Measurements from ENCODE around the gene KRT73.

KRT73 gene

DNA sequence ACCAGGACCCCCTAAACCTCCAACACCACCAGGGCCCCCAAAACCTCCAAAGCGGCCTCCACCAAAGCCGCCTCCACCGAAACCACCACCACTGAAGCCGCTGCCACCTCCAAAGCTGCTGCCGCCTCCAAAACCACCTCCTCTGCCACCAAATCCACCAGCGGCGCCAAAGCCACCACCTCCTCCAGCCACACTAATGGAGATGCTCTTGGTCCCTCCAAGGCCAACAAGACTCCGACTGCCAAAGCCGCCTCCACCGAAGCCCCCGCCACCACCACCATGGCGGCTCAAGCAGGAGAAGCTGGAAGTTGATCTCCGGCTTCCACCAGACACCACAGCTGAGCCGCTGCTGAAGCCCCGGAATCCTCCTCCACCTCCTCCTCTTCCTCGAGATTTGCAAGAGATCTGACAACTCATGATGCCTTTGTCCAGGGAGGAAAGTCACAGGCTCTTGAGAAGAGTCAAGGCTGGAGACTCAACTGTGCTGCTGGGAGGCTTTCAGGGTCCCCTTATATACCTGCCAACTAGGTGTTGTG, 33.4 kb upstream of the KRT73 start, which contains the start of gene KRT2:
KRT2 (minus strand) TSS at position 486 of the 536 bp plus-strand sequence; CDS start at position 417, 69 bp downstream.
- Mint-ChIP-seq H3K4me1 (peaks cover 32% of the 10 kb centered on the region), H3K36me3 (no peaks in the 10 kb centered on the region), H3K27ac (no peak within 1 kb of the TSS), H3K9me3 (no peaks in the 10 kb centered on the region), H3K4me3 (no peak within 1 kb of the TSS)
- no peak for ATAC-seq
- no peak for DNase-seq (ENCODE audit: low spot score in 2 of 2)

DNA sequence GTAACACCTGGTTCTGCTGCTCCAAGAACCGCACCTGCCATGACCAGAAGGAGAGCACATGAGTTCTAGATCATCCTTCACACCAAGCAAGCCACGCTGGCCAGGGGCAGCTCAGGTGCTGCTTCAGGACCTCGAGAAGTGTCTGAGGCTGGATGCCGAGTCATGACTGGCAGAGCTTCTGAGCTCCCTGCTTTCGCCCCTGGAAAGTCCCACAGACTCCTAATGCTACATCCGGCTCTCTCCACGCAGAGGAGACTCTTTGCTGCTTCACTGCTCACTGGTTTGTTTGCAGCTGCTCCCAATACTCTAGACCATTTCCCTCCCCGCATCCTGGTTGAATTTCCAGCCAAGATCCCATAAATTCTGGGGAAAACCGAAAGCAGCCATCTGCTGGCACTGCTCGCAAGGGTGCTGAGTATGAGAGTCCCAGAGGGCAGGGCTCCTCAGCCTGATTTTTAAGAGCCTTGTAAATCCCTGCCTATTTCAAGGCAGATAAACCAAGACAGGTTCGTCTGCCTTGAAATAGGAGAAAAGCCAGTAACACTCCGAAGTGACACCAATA, 32.2 kb upstream of the KRT73 start:
- Mint-ChIP-seq H3K9me3 (no peaks in the 10 kb centered on the region), H3K4me3 (no peak overlapping the region)
- no peak for ATAC-seq

DNA sequence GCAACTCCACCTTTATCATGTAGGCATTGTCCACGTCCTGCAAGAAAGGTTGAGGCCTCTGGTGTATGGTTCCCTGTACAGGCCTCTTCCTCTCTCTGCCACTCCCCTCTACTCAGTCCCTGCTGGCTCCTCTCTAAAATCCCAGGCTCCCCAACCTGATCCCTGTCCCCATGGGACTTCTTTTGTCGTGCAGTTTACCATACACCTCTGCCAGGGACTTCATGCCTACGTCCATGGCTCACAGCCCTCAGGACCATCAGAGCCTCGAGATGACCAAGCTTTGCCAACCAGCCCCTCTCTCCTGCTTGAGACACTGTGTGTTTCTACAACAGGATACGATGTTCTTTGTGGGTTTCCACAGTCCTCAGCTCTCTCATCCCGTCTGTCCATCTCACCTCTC, 30.7 kb upstream of the KRT73 start:
- Mint-ChIP-seq H3K4me1 (peaks cover 54% of the 10 kb centered on the region), H3K4me3 (no peak overlapping the region), H3K36me3 (no peaks in the 10 kb centered on the region), H3K9me3 (no peaks in the 10 kb centered on the region), H3K27ac (no peak overlapping the region)
- no peak for DNase-seq (ENCODE audit: low spot score in 2 of 2)
- no peak for ATAC-seq

More for the DNA sequence above, 32.2 kb upstream of the KRT73 start:
- no peak for DNase-seq (ENCODE audit: low spot score in 2 of 2)
- Mint-ChIP-seq H3K36me3 (no peaks in the 10 kb centered on the region), H3K27ac (no peak overlapping the region), H3K4me1 (peaks cover 42% of the 10 kb centered on the region)

DNA sequence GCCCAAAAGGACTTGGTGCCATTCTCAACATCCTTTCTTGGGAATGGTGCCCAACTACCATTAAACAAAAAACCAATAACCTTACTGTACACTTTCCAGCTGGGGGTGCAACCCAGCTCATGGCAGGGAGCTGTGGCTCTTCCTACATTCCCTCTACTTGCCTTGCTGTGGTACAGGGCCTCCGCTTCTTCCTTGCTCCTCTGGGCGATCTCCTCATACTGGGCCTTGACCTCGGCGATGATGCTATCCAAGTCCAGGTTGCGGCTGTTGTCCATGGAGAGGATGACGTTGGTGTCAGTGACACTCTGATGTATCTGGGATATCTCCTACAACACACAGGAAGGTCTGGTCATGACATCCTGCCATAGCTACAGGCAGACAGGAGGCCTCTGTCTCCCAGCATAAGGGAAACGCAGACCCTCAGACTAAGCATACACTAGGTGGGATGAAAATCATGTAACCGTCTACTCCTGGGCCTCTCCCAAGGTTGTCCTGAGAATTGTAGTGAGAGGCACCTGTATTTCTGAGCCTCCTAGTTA, 29.7 kb upstream of the KRT73 start:
- no peak overlapping the region for H3K27ac Mint-ChIP-seq
- ATAC-seq (no peak), DNase-seq (ENCODE audit: low spot score in 2 of 2) (peak in 1 of 2 donors; percentile 17)
- H3K36me3 Mint-ChIP-seq, result no peaks in the 10 kb centered on the region
- H3K4me1 Mint-ChIP-seq, result peaks cover 54% of the 10 kb centered on the region
- H3K4me3 Mint-ChIP-seq, result no peak overlapping the region
- H3K9me3 Mint-ChIP-seq, result no peaks in the 10 kb centered on the region

DNA sequence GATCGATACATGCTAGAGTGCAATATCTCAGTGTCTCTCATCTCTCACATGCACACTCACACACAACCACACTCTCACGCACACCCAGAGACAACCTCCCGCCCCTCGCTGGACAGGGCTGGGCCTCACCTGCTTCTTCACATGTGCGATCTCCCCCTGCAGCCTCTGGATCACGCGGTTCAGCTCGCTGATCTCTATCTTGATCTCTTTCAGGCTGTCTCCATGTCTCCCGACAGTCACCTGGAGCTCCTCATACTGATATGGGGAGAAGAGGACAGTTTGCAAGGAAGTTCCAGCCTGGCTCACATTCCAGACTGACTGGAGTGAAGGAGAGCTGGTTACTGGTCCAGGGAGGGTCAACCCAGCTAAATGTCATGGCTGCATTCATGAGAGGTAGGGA, 29.2 kb upstream of the KRT73 start:
- ATAC-seq (no peak), DNase-seq (ENCODE audit: low spot score in 2 of 2) (peak in 1 of 2 donors; percentile 29)
- H3K27ac Mint-ChIP-seq, result no peak overlapping the region
- H3K4me1 Mint-ChIP-seq, result peaks cover 54% of the 10 kb centered on the region
- H3K36me3 Mint-ChIP-seq, result no peaks in the 10 kb centered on the region
- no peaks in the 10 kb centered on the region for H3K9me3 Mint-ChIP-seq
- H3K4me3 Mint-ChIP-seq, result no peak overlapping the region

DNA sequence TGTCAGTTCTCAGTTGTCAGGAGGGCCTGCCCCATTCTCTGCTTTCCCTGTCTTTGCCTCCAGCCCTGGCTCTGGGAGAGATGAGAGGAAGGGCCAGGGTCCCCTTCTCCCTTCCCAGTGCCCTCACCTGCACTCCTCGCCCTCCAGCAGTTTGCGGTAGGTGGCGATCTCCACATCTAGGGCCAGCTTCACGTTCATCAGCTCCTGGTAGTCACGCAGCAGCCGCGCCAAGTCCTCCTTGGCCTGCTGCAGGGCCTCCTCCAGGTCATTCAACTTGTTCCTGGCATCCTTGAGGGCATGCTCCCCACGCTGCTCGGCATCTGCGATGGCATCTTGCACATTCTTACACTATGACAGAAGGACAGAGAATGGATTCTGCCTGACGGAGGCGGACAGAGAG, 28.3 kb upstream of the KRT73 start:
- Mint-ChIP-seq H3K36me3 (no peaks in the 10 kb centered on the region), H3K4me1 (peaks cover 61% of the 10 kb centered on the region), H3K4me3 (no peak overlapping the region), H3K27ac (peak overlapping the region; percentile 24), H3K9me3 (no peaks in the 10 kb centered on the region)
- peak in 1 of 2 donors; percentile 40 for DNase-seq (ENCODE audit: low spot score in 2 of 2)
- no peak for ATAC-seq

DNA sequence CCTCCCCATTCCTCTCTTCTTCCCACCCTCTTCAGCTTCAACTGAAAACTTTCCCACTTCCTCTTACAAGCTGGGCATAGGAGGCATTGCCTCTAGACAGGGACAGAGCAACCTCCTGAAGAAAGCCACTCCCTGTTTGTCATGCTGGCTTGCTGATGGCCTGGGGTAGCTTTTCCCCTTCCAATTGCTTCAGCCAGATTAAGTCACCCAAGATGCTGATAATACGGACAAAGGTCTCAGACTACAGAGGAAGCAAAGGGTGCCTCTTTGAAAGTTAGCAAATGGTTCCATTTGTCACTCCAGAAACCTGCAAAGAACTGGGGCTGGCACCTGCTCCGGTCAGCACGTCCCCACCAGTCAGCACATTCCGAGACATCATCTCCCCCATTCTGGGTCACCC, 27.6 kb upstream of the KRT73 start:
- Mint-ChIP-seq H3K4me3 (peak overlapping the region; percentile 8), H3K27ac (peak overlapping the region; percentile 87), H3K9me3 (no peaks in the 10 kb centered on the region), H3K36me3 (no peaks in the 10 kb centered on the region), H3K4me1 (peaks cover 63% of the 10 kb centered on the region)
- ATAC-seq (no peak), DNase-seq (ENCODE audit: low spot score in 2 of 2) (peak in 1 of 2 donors; percentile 42)

DNA sequence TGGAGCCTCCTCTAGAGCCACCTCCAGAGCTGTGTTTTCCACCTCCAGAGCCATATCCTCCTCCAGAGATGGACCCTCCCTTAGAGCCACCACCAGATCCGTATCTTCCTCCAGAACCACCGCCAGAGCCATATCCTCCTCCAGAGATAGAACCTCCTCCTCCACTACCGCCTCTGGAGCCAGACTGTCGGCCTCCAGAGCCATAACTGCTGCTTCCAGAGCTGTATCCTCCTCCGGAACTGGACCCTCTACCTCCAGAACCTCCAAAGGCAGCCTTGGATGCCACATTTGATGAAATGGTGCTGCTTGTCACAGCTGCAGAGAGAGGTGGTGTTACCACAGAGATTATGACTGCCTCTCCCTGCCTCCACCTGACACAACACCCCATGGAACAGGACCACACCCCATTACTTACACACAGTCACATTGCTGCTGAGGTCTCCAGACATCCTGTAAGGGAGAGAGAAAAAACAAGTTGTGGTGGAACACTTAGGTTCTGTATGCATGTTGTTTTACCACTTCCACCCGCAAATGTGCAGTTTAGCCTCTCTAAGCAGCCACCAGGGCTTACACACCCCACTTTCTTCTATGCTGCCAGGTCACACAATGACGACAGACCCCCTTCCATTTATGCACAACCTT, 26.9 kb upstream of the KRT73 start:
- peak; percentile 91 for ATAC-seq
- Mint-ChIP-seq H3K9me3 (no peaks in the 10 kb centered on the region), H3K27ac (peak overlapping the region; percentile 87), H3K4me1 (peaks cover 63% of the 10 kb centered on the region), H3K4me3 (no peak overlapping the region), H3K36me3 (no peaks in the 10 kb centered on the region)
- DNase-seq (ENCODE audit: low spot score in 2 of 2), result peak in 1 of 2 donors; percentile 50

DNA sequence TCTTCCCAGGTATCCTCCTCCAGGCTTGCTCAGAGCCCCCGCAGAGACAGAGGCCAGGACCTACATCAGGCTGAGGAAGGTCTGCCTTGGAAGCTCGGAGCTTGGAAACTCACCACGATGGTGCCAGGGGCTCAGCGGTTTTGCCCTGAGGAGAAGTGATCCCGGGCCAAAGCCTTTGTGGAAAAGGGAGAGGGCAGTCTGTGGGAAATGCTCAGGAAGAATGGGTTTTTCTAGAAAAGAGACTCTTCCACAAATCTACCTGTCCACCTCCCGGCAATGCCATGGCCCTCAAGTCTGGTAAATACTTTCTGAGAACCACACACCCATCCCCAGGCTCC, 25.7 kb upstream of the KRT73 start:
- Mint-ChIP-seq H3K4me1 (peaks cover 57% of the 10 kb centered on the region), H3K4me3 (no peak overlapping the region), H3K27ac (peak overlapping the region; percentile 87)

DNA sequence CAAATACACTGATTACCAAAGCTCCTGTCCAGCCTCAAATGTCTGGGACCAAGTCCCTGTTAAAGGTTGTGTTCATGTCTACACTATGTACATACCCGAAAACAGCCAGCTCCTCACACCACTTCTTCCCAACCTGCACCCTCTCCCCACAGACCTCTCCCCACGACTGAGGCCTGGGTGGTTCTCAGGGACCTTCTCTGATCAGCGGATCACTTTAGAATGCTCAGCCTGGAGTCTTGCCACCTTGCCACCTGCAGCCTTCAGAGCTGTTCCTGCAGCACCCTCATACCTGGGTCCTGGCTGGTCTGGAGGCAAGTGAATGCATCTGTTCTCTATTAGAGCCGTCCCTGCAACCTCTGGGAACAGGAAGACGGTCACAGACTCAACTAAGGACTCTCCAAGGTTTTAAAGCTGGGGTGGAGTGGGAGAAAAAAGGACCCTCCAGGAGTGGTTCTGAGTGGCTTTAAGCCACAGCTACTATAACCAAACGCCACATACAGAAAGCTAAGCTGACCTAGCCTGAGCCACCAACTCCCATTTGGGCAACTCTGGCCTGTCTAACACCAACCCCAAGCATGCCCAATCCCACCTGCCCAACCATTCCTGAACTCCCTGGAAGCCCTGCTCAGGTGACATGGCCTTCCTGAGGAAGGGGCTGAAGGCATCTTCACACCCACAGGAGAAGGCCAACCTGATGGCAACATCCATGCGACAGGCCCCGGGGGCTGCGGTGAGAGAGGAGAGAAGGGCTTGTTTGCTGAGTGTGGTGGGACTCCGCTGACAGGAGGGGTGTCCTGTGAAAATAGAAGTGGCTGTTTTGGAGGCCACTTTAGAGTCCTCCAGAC, 25.1 kb upstream of the KRT73 start:
- no peaks in the 10 kb centered on the region for H3K9me3 Mint-ChIP-seq
- peaks cover 51% of the 10 kb centered on the region for H3K4me1 Mint-ChIP-seq
- H3K4me3 Mint-ChIP-seq, result no peak overlapping the region
- ATAC-seq (no peak), DNase-seq (ENCODE audit: low spot score in 2 of 2) (peak in 1 of 2 donors; percentile 41)
- no peaks in the 10 kb centered on the region for H3K36me3 Mint-ChIP-seq
- no peak overlapping the region for H3K27ac Mint-ChIP-seq

More for the DNA sequence above, 25.7 kb upstream of the KRT73 start:
- Mint-ChIP-seq H3K36me3 (no peaks in the 10 kb centered on the region), H3K9me3 (no peaks in the 10 kb centered on the region)
- ATAC-seq (no peak), DNase-seq (ENCODE audit: low spot score in 2 of 2) (no peak)

DNA sequence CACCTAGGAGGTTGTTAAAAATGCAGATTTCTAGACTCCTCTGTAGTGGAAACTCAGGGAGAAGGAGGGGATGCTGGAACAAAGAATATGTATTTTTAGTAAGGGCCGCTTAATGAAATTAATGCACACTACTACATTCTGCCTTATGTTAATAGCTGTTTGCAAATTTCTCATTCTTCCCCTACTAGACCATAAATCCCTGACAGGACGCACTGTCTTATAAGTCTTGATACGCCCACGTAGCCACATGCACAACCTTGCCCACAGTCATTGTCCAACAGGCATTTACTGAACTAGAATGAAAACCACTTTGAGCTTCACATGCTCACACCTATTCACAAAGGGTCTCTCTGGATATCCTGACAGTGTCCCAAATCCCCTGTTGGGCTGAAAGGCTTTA, 23.1 kb upstream of the KRT73 start:
- no peak for ATAC-seq
- no peak for DNase-seq (ENCODE audit: low spot score in 2 of 2)
- no peaks in the 10 kb centered on the region for H3K36me3 Mint-ChIP-seq
- no peak overlapping the region for H3K4me3 Mint-ChIP-seq
- no peaks in the 10 kb centered on the region for H3K9me3 Mint-ChIP-seq
- no peak overlapping the region for H3K27ac Mint-ChIP-seq
- H3K4me1 Mint-ChIP-seq, result peaks cover 32% of the 10 kb centered on the region

DNA sequence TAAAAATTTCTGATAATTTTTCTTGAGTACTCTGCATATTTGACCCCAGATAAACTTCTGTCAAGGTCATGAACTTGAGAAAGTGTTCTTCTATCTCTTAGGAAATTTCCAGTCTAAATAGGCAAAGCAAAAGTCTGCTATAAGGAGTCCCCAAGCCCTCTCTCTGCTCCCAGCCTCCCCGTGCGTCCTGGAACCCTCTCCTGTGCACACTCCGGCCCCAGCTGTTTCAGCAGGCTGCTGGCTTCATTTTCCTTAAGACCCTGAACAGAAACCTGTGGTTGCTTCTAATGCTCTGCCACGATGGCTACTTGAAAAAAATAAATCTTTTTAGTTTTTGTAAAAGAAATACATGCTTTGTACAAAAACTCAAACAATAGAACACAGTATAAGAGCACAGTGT, 18.9 kb upstream of the KRT73 start:
- Mint-ChIP-seq H3K27ac (no peak overlapping the region), H3K36me3 (no peaks in the 10 kb centered on the region), H3K9me3 (no peaks in the 10 kb centered on the region), H3K4me1 (peaks cover 30% of the 10 kb centered on the region), H3K4me3 (no peak overlapping the region)
- peak in 1 of 2 donors; percentile 1 for DNase-seq (ENCODE audit: low spot score in 2 of 2)
- ATAC-seq, result no peak

DNA sequence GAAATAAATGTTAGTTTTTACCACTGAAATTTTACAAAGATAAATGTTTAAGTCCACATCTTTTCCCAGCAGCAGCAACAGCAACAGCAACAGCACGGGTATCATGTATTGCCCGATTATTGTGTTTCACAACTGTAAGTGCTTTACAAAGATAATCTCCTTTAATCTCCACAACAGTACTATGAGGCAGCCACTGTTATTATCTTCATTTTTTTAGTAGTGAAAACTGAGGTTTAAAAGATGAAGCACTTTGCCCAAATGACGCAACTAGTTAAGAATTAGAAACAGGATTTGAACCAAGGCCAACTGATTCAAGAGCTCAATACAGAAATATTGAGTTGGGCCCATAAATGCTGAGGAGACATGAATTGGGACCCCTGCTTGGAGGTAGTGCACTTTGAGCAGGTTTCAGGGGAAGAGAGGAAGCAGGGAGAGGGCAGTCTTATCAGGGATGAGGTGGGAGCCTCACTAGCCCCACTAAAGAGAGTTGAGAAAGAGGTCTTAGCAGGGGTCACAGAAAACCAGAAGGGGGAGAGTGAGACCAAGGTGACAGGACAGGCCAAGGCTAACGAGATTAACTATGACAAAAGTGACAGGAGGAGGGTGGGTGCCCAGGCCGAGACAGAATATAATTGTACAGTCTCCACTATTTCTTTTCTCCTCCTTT, 18.4 kb upstream of the KRT73 start:
- Mint-ChIP-seq H3K4me1 (peaks cover 26% of the 10 kb centered on the region), H3K27ac (no peak overlapping the region), H3K36me3 (no peaks in the 10 kb centered on the region), H3K4me3 (no peak overlapping the region), H3K9me3 (no peaks in the 10 kb centered on the region)
- ATAC-seq (no peak), DNase-seq (ENCODE audit: low spot score in 2 of 2) (peak in 1 of 2 donors; percentile 20)

DNA sequence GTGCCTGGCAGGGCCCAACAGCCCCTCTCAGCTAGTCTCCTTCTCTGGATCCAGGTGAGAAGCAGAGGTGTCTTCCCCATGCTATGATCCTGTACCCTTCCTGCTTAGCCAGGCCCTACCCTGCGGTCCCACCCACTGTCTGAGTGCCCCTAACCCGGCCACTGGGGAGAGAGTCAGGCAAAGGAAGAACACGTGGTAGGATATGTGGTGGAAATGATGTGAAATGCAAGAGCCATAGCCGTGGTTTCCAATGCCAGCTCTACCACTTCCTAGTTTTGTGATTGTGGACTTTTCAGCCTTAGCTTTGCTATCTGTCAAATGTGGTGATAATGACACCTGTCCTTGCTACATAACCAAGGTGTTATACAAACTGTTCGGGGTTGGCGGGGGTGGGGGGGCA, 17.8 kb upstream of the KRT73 start:
- ATAC-seq, result no peak
- H3K4me3 Mint-ChIP-seq, result no peak overlapping the region
- no peaks in the 10 kb centered on the region for H3K36me3 Mint-ChIP-seq
- peak in 1 of 2 donors; percentile 40 for DNase-seq (ENCODE audit: low spot score in 2 of 2)
- peaks cover 24% of the 10 kb centered on the region for H3K4me1 Mint-ChIP-seq
- no peaks in the 10 kb centered on the region for H3K9me3 Mint-ChIP-seq
- H3K27ac Mint-ChIP-seq, result no peak overlapping the region

All from stimulated activated effector memory CD8-positive, alpha-beta T cell treated with anti-CD3 and anti-CD28 coated beads, Interleukin-12 subunit alpha, Interleukin-12 subunit beta, amount 100 ng/mL, for 72 hours (primary cell).